Activated naive CD8-positive, alpha-beta T cell treated with anti-CD3 and anti-CD28 coated beads for 36 hours (primary cell): ENCODE measurements around the gene EMC6. TPM values are rescaled to one million over a fixed set of nuclear protein-coding genes. Genes with fewer than 3 reads are reported as not detected.

Experiments used
- DNase-seq: peaks from one replicate; pipeline ENCODE4 v3.0.0; 2021
- H3K27ac Mint-ChIP-seq: one replicate; pipeline ENCODE4 v1.8.0; 2022; ENCODE audit warnings: mild to moderate bottlenecking, moderate library complexity, mixed read lengths
- H3K27me3 Mint-ChIP-seq: one replicate; pipeline ENCODE4 v1.8.0; 2022; ENCODE audit warnings: mild to moderate bottlenecking, mixed read lengths
- H3K36me3 Mint-ChIP-seq: one replicate; pipeline ENCODE4 v1.8.0; 2021; ENCODE audit warnings: mild to moderate bottlenecking, mixed read lengths
- H3K4me1 Mint-ChIP-seq: one replicate; pipeline ENCODE4 v1.8.0; 2021; ENCODE audit warnings: mixed read lengths
- H3K4me3 Mint-ChIP-seq: one replicate; pipeline ENCODE4 v1.8.0; 2022; ENCODE audit warnings: mild to moderate bottlenecking, moderate library complexity, mixed read lengths
- H3K9me3 Mint-ChIP-seq: one replicate; pipeline ENCODE4 v1.8.0; 2022; ENCODE audit warnings: mixed read lengths
- total RNA-seq, 2 experiments: library from RNA; stranded (reverse); gene quantifications; one replicate each; pipeline ENCODE4 v1.2.3, GENCODE V29; 2021

The EMC6 gene
- total RNA-seq: 10 to 100 TPM; 83.6 to 85.8 TPM

DNA sequence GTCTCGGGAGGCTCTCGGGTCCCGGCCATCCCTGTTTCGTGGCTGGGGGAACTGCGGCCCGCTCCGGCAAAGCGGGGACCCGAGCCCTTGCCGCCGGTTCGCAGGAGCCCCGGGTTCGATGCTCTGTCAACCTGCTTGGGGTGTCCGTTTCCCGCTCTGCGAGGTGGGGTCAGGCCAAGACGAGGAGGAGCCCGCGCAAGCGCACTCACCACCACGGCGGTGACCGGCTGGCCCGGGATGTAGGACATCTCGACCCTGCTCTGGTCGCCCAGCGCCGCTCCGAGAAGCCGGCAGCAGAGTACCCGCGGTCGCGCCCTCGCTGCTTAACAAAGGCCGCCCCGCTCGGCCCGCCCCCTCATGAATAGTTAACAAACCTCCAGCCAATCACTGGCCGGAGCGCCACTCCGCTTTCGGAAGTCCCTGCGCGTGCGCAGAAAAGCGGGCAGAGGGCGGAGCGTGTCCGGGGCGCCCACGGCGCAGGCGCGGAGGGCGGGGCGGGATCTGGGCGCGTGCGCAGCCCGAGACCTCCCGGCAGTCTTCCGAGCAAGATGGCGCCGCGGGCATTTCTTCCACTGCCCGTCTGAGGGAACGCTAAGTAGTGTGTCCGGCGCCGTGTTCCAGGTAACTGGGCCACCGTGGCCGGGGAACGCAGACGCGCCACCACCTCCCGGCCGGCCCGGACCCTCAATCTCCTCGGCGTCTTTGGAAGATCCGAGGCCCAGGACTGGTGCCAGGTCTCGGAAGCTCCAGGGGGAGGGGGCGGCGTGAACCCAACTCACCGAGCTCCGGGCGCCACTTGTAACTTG, at the start of gene EMC6, which contains the start of gene TAX1BP3:
Gene EMC6, plus strand, starts transcription at position 534 of the 806 bp plus-strand sequence. CDS start 335 bp downstream, outside the sequence.
Gene TAX1BP3, minus strand, starts transcription at position 300 of the 806 bp plus-strand sequence. Its CDS starts 52 bp downstream, at position 248.
- Mint-ChIP-seq H3K27ac (peak within 1 kb of the TSS; percentile 92), H3K4me3 (peak within 1 kb of the TSS; percentile 95), H3K36me3 (peaks cover 16% of the 10 kb centered on the region)

GRCh38 chr17:3621146-3621720, 47.4 kb upstream of the EMC6 start:
- no peak overlapping the region for H3K4me3 Mint-ChIP-seq
- peaks cover 43% of the 10 kb centered on the region for H3K36me3 Mint-ChIP-seq
- DNase-seq: no peak
- H3K9me3 Mint-ChIP-seq: no peaks in the 10 kb centered on the region
- H3K27ac Mint-ChIP-seq: no peak overlapping the region
- H3K4me1 Mint-ChIP-seq: no peaks in the 10 kb centered on the region
- H3K27me3 Mint-ChIP-seq: no peaks in the 10 kb centered on the region

More for the DNA sequence above, at the start of gene EMC6, which contains the start of gene TAX1BP3:
- DNase-seq: peak; percentile 100
- H3K4me1 Mint-ChIP-seq: peaks cover 17% of the 10 kb centered on the region
- no peaks in the 10 kb centered on the region for H3K9me3 Mint-ChIP-seq
- no peaks in the 10 kb centered on the region for H3K27me3 Mint-ChIP-seq

DNA sequence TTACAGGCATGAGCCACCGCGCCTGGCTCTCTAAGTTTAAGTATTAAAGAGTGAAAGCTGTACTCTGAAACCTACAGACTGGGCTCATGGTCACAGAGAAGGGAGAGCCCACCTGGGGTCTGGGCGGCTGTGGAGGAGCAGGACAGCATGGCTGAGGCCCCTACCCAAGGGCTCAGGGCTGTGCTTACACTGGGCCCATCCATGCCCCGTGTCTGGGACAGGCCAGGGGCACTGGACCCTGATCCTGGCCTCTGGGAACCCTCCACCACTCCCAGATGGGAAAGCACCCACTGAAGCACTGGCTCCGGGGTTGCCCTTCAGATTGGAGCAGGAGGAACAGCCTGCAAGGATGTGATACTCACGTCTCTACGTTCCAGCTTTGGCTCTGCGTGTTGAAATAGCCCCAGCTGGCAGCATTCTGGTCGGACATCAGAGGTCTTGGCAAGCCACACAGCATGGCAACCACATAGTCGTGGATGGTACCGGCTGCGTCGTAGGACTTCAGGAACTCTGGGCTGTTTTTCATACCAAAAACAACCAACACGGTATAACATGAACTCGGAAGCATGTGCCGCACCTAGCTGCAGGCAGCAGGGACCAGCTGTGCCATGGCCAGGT, 45.5 kb upstream of the EMC6 start:
- no peak overlapping the region for H3K4me3 Mint-ChIP-seq
- H3K27ac Mint-ChIP-seq: no peak overlapping the region
- no peaks in the 10 kb centered on the region for H3K27me3 Mint-ChIP-seq
- DNase-seq: no peak
- H3K36me3 Mint-ChIP-seq: peaks cover 32% of the 10 kb centered on the region
- H3K9me3 Mint-ChIP-seq: no peaks in the 10 kb centered on the region
- no peaks in the 10 kb centered on the region for H3K4me1 Mint-ChIP-seq

GRCh38 chr17:3626831-3627768, 41.5 kb upstream of the EMC6 start:
- Mint-ChIP-seq H3K9me3 (no peaks in the 10 kb centered on the region), H3K27me3 (no peaks in the 10 kb centered on the region), H3K27ac (no peak overlapping the region), H3K4me1 (no peaks in the 10 kb centered on the region), H3K4me3 (no peak overlapping the region), H3K36me3 (peaks cover 8% of the 10 kb centered on the region)
- no peak for DNase-seq

- Mint-ChIP-seq H3K4me1 (no peaks in the 10 kb centered on the region), H3K36me3 (peaks cover 8% of the 10 kb centered on the region), H3K27me3 (no peaks in the 10 kb centered on the region)
Measured at GRCh38 chr17:3627769-3628167, 40.8 kb upstream of the EMC6 start.

GRCh38 chr17:3630781-3631180, 37.8 kb upstream of the EMC6 start:
- Mint-ChIP-seq H3K27ac (no peak overlapping the region), H3K4me3 (no peak overlapping the region), H3K36me3 (peaks cover 11% of the 10 kb centered on the region), H3K27me3 (no peaks in the 10 kb centered on the region), H3K9me3 (no peaks in the 10 kb centered on the region), H3K4me1 (peaks cover 9% of the 10 kb centered on the region)
- no peak for DNase-seq

More at GRCh38 chr17:3627769-3628167, 40.8 kb upstream of the EMC6 start:
- DNase-seq: no peak
- Mint-ChIP-seq H3K27ac (no peak overlapping the region), H3K9me3 (no peaks in the 10 kb centered on the region), H3K4me3 (no peak overlapping the region)

DNA sequence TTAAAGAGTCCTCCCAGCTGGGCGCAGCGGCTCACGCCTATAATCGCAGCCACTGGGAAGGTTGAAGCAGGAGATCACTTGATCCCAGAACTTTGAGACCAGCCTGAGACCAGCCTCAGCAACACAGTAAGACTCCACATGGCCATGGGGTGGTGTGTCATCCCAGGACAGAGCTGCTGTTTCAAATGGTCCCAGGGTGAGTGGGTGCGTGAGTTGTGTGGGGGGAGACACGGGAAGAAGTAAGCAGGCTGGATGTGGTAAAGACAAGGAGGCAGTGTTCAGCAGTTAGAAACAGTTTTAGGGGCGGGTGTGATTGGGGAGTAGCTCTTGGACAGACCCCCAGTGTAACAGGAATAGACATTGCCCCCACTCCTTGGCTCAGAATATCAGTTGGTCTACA, 36.3 kb upstream of the EMC6 start:
- Mint-ChIP-seq H3K27me3 (no peaks in the 10 kb centered on the region), H3K9me3 (no peaks in the 10 kb centered on the region), H3K4me3 (no peak overlapping the region), H3K4me1 (peaks cover 12% of the 10 kb centered on the region), H3K36me3 (peaks cover 4% of the 10 kb centered on the region), H3K27ac (no peak overlapping the region)
- no peak for DNase-seq

- Mint-ChIP-seq H3K4me1 (peaks cover 30% of the 10 kb centered on the region), H3K36me3 (peaks cover 3% of the 10 kb centered on the region), H3K27me3 (no peaks in the 10 kb centered on the region), H3K4me3 (peak overlapping the region; percentile 96), H3K27ac (peak overlapping the region; percentile 68), H3K9me3 (no peaks in the 10 kb centered on the region)
- DNase-seq: no peak
Measured at GRCh38 chr17:3635474-3636153, 33.0 kb upstream of the EMC6 start.

DNA sequence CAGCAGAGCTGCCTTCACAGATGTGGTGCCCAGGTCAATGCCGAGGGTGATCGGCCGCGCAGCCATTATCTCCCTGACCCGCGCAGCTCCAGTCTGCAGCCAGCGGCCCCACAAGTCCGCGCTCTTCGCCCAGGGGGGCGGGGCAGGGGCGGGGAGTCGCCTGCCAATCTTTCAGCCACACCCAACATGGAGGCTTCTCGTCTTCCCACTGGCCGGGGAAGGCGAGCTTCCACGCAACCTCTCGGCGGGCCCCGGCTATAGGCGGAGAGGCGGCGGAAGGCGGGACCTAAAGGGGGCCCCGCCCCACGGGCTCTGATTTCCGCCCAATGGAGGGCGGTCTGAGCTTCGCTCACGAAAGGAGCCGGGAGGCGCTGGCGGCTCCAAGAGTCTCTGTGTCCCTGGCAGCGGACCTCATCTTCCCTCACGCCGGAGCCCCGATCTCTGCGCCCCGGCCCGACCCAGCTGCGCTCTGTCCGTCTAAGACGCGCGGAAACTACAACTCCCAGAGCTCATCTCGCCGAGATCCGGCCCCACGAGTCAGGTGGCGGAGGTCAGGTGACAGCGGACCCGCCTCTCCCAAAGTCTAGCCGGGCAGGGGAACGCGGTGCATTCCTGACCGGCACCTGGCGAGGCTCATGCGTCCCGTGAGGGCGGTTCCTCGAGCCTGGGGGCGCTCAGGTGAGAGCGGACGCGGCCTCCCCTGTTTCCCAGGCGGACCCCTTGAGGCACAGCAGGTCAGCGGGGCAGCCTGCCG, 32.3 kb upstream of the EMC6 start, which contains the start of the genes CTNS and SHPK:
Gene CTNS, plus strand, starts transcription at position 607 of the 754 bp plus-strand sequence. CDS start 3,447 bp downstream, outside the sequence.
Gene SHPK, minus strand, starts transcription at position 97 of the 754 bp plus-strand sequence. Its CDS starts 31 bp downstream, at position 66.
- H3K27me3 Mint-ChIP-seq: no peaks in the 10 kb centered on the region
- H3K36me3 Mint-ChIP-seq: peaks cover 3% of the 10 kb centered on the region
- peak; percentile 96 for DNase-seq
- H3K9me3 Mint-ChIP-seq: no peaks in the 10 kb centered on the region
- H3K4me1 Mint-ChIP-seq: peaks cover 30% of the 10 kb centered on the region
- peak within 1 kb of the TSS; percentile 96 for H3K4me3 Mint-ChIP-seq
- peak within 1 kb of the TSS; percentile 99 for H3K27ac Mint-ChIP-seq

GRCh38 chr17:3636908-3637373, 31.7 kb upstream of the EMC6 start:
- peak overlapping the region; percentile 96 for H3K4me3 Mint-ChIP-seq
- H3K36me3 Mint-ChIP-seq: peaks cover 6% of the 10 kb centered on the region
- no peak for DNase-seq
- no peak overlapping the region for H3K27ac Mint-ChIP-seq
- H3K27me3 Mint-ChIP-seq: no peaks in the 10 kb centered on the region
- H3K4me1 Mint-ChIP-seq: peaks cover 30% of the 10 kb centered on the region
- H3K9me3 Mint-ChIP-seq: no peaks in the 10 kb centered on the region

DNA sequence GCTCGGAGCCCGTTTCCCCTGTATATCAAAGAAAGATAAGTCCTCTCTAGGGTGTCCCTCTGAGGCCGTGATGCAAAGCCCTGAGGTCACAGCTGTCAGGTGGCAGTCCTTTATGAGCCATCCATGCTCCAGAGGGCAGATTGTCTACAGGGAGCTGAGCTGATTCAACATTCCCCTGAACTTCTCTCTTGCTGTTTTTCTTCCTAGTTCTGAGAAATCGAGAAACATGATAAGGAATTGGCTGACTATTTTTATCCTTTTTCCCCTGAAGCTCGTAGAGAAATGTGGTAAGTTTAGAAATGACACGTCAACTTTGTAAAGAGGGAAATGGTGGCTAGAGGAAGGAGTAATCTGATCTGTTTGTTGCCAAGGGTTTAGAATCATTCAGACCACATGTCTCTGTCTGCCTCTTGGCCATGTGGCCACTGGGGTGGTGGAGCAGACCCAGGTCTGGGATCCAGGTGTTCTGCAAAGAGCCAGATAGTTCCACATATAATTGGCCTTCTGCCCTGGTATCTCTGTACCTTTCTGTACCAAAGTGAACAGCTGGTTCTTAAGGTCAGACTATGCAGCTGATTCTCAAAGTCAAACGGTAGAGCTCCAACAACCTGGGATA, 28.5 kb upstream of the EMC6 start:
- peaks cover 3% of the 10 kb centered on the region for H3K36me3 Mint-ChIP-seq
- DNase-seq: peak; percentile 35
- H3K27ac Mint-ChIP-seq: peak overlapping the region; percentile 88
- H3K9me3 Mint-ChIP-seq: no peaks in the 10 kb centered on the region
- H3K4me3 Mint-ChIP-seq: peak overlapping the region; percentile 60
- peaks cover 26% of the 10 kb centered on the region for H3K4me1 Mint-ChIP-seq
- no peaks in the 10 kb centered on the region for H3K27me3 Mint-ChIP-seq

- no peak overlapping the region for H3K4me3 Mint-ChIP-seq
Measured at GRCh38 chr17:3641014-3641413, 27.6 kb upstream of the EMC6 start.

More at GRCh38 chr17:3641014-3641413, 27.6 kb upstream of the EMC6 start:
- Mint-ChIP-seq H3K9me3 (no peaks in the 10 kb centered on the region), H3K4me1 (peaks cover 23% of the 10 kb centered on the region), H3K27ac (peak overlapping the region; percentile 54), H3K36me3 (peaks cover 3% of the 10 kb centered on the region), H3K27me3 (no peaks in the 10 kb centered on the region)
- no peak for DNase-seq
